ENCODE results near the gene SRSF12.
"Not testable (repeated sequence)": the region's sequence is repeated elsewhere in the genome, so short reads cannot be mapped to it uniquely, and the experiment has no call there.

- not testable (repeated sequence) for TF ChIP-seq CTCF, POLR2A (IDR thresholded peaks at IDR 0.05)
Measured at GRCh38 chr6:89066121-89066520, 51.8 kb downstream of the SRSF12 start.

Measured in Peyer's patch (tissue), 4 donors.